GM06990 (cell line): ENCODE measurements around the gene SMOC1.

Experiments used
- DNase-seq: peaks from one replicate; pipeline ENCODE4 v3.0.0-alpha.2; 2011; ENCODE audit not compliant: insufficient read length; ENCODE audit errors: extremely low read depth
- H3K27me3 ChIP-seq: replicated peaks from 2 replicates; pipeline ENCODE4 v1.6.0; 2011; ENCODE audit warnings: low read length; ENCODE audit not compliant: control insufficient read depth, insufficient read depth
- H3K36me3 ChIP-seq: 2 replicates; pipeline ENCODE4 v1.5.1; 2011; ENCODE audit warnings: low read length; ENCODE audit not compliant: control insufficient read depth, insufficient read depth
- H3K4me3 ChIP-seq: replicated peaks from 2 replicates; pipeline ENCODE4 v1.5.1; 2011; ENCODE audit warnings: low read depth, mild to moderate bottlenecking, control low read depth, low read length
- CTCF ChIP-seq: IDR thresholded peaks from 2 replicates; pipeline ENCODE4 v1.5.1; 2011; ENCODE audit warnings: low read length, control low read depth, mild to moderate bottlenecking, inconsistent platforms; ENCODE audit not compliant: insufficient read depth, poor library complexity, severe bottlenecking

The SMOC1 gene

GRCh38 chr14:69999261-69999674 is 120.1 kb downstream of the SMOC1 start:
- TF ChIP-seq CTCF, result no peak
- H3K36me3 ChIP-seq, result no peaks in the 10 kb centered on the region
- no peak for DNase-seq
- no peaks in the 10 kb centered on the region; the same call in 1 of the 2 replicates for H3K27me3 ChIP-seq
- H3K4me3 ChIP-seq, result no peak overlapping the region

- no peak for DNase-seq
- no peaks in the 10 kb centered on the region for H3K36me3 ChIP-seq
- H3K4me3 ChIP-seq, result no peak overlapping the region
- no peaks in the 10 kb centered on the region for H3K27me3 ChIP-seq
- TF ChIP-seq CTCF, result no peak
Measured at GRCh38 chr14:70000601-70001000, 121.4 kb downstream of the SMOC1 start.

GRCh38 chr14:70002589-70003346 is 123.6 kb downstream of the SMOC1 start:
- H3K36me3 ChIP-seq, result no peaks in the 10 kb centered on the region
- no peak overlapping the region for H3K4me3 ChIP-seq
- H3K27me3 ChIP-seq, result no peaks in the 10 kb centered on the region
- no peak for DNase-seq
- no peak for TF ChIP-seq CTCF

- Histone ChIP-seq H3K27me3 (no peaks in the 10 kb centered on the region), H3K4me3 (no peak overlapping the region), H3K36me3 (no peaks in the 10 kb centered on the region)
- TF ChIP-seq CTCF, result no peak
- DNase-seq, result no peak
Measured at GRCh38 chr14:70004791-70005190, 125.6 kb downstream of the SMOC1 start.

- Histone ChIP-seq H3K27me3 (no peaks in the 10 kb centered on the region), H3K36me3 (no peaks in the 10 kb centered on the region), H3K4me3 (no peak overlapping the region)
- no peak for DNase-seq
- no peak for TF ChIP-seq CTCF
Measured at GRCh38 chr14:70005281-70005805, 126.1 kb downstream of the SMOC1 start.
